Endodermal cell (in vitro differentiated cells): ENCODE data around the gene OSBPL9. TPM values are rescaled to one million over a fixed set of nuclear protein-coding genes. Genes with fewer than 3 reads are reported as not detected.

ENCODE experiments used
- DNase-seq: peaks from one replicate; pipeline ENCODE4 v3.0.0-alpha.2; 2017
- H3K27ac ChIP-seq: 2 replicates; pipeline ENCODE4 v1.5.1; 2013; ENCODE audit warnings: mild to moderate bottlenecking, low read depth, low read length, moderate library complexity
- H3K27me3 ChIP-seq: 2 replicates; pipeline ENCODE4 v1.6.1; 2013; ENCODE audit warnings: mild to moderate bottlenecking, low read length, moderate library complexity; ENCODE audit not compliant: insufficient read depth, control insufficient read depth, poor library complexity, severe bottlenecking
- H3K36me3 ChIP-seq: 2 replicates; pipeline ENCODE4 v1.7.0; 2013; ENCODE audit warnings: mild to moderate bottlenecking, low read length, moderate library complexity; ENCODE audit not compliant: control insufficient read depth, insufficient read depth
- H3K4me1 ChIP-seq: one replicate; pipeline ENCODE4 v1.7.0; 2013; ENCODE audit warnings: low read length; ENCODE audit not compliant: control insufficient read depth, insufficient read depth
- H3K4me3 ChIP-seq: 2 replicates; pipeline ENCODE4 v1.5.1; 2013; ENCODE audit warnings: mild to moderate bottlenecking, low read length, moderate library complexity
- H3K9ac ChIP-seq: 2 replicates; pipeline ENCODE4 v1.6.1; 2013; ENCODE audit warnings: mild to moderate bottlenecking, low read length, moderate library complexity; ENCODE audit not compliant: poor library complexity, severe bottlenecking; ENCODE audit errors: extremely low read depth
- H3K9me3 ChIP-seq: 2 replicates; pipeline ENCODE4 v1.6.1; 2013; ENCODE audit warnings: mild to moderate bottlenecking, low read length, moderate library complexity; ENCODE audit not compliant: control insufficient read depth
- H3K27ac Mint-ChIP-seq: 2 replicates; pipeline ENCODE4 v1.8.0; 2020; ENCODE audit warnings: mixed read lengths
- H3K27me3 Mint-ChIP-seq: 2 replicates; pipeline ENCODE4 v1.8.0; 2021; ENCODE audit warnings: mild to moderate bottlenecking, mixed read lengths; ENCODE audit not compliant: insufficient read depth
- H3K36me3 Mint-ChIP-seq: 2 replicates; pipeline ENCODE4 v1.8.0; 2020; ENCODE audit warnings: low read depth, mixed read lengths
- H3K4me1 Mint-ChIP-seq: 2 replicates; pipeline ENCODE4 v1.8.0; 2020; ENCODE audit warnings: mixed read lengths
- H3K4me3 Mint-ChIP-seq: 2 replicates; pipeline ENCODE4 v1.8.0; 2020; ENCODE audit warnings: mild to moderate bottlenecking, moderate library complexity, mixed read lengths
- H3K9me3 Mint-ChIP-seq: 2 replicates; pipeline ENCODE4 v1.8.0; 2020; ENCODE audit warnings: mild to moderate bottlenecking, mixed read lengths
- WGBS, 2 experiments: methylation state at CpG; one replicate each; pipeline versions ENCODE4 v1.1.5 to v1.1.7; 2013; ENCODE audit warnings: missing lambda C conversion rate in 2 of 2, mixed read lengths in 1 of 2; ENCODE audit not compliant: insufficient coverage in 1 of 2, insufficient read length in 1 of 2; 5-methylcytosine and 5-hydroxymethylcytosine counted together
- total RNA-seq, 2 donors: library from RNA; stranded (reverse); fragmentation: NEBNext Ultra II Directional in 1 of 2; extraction: Animal tissue kit (Norgen Biotek cat#: 25700) in 1 of 2; gene quantifications; 2 replicates in 1 of 2; 3 replicates in 1 of 2; pipeline ENCODE4 v1.2.1, GENCODE V29; 2021
- TF ChIP-seq, protein P1 (sequence below): fragments of 200-600 bp; sonication (generic); conservative IDR thresholded peaks from 2 replicates; pipeline ENCODE4 v1.5.0; 2021; ENCODE audit warnings: antibody characterized with exemption, mild to moderate bottlenecking

OSBPL9 gene
- total RNA-seq, 2 donors from 2014 or later = 76.9 to 93.3 TPM

DNA sequence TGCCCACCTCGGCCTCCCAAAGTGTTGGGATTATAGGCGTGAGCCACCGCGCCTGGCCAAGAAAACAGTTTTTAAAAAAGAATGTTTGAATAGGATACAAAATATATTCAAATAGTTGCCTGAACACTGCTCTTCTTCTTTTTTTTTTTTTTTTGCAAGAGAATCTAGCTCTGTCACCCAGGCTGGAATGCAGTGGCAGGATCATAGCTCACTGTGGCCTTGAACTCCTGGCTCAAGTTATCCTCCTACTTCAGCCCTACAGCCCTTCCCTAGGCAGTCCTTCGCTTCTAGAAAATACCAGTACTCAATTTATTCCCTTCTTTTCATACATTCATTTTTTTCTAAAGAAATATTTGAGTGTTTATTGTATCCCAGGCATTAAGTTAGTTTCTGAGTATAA lies 67.9 kb downstream of the OSBPL9 start:
- no peaks in the 10 kb centered on the region for H3K36me3 ChIP-seq
- H3K4me3 ChIP-seq = no peak overlapping the region
- H3K4me1 ChIP-seq = peaks cover 3% of the 10 kb centered on the region
- no peaks in the 10 kb centered on the region for H3K9me3 Mint-ChIP-seq
- H3K27ac Mint-ChIP-seq = no peak overlapping the region
- H3K9ac ChIP-seq = no peak overlapping the region
- H3K4me3 Mint-ChIP-seq = no peak overlapping the region
- DNase-seq = no peak
- H3K36me3 Mint-ChIP-seq = no peaks in the 10 kb centered on the region
- WGBS, 2 experiments = 96 to 100% methylated on average over 1 to 5 of the region's 5 CpGs
- peaks cover 9% of the 10 kb centered on the region for H3K4me1 Mint-ChIP-seq
- no peak overlapping the region for H3K27ac ChIP-seq
- H3K27me3 Mint-ChIP-seq = no peaks in the 10 kb centered on the region
- no peaks in the 10 kb centered on the region for H3K9me3 ChIP-seq
- H3K27me3 ChIP-seq = no peaks in the 10 kb centered on the region
- TF ChIP-seq, protein P1, sequence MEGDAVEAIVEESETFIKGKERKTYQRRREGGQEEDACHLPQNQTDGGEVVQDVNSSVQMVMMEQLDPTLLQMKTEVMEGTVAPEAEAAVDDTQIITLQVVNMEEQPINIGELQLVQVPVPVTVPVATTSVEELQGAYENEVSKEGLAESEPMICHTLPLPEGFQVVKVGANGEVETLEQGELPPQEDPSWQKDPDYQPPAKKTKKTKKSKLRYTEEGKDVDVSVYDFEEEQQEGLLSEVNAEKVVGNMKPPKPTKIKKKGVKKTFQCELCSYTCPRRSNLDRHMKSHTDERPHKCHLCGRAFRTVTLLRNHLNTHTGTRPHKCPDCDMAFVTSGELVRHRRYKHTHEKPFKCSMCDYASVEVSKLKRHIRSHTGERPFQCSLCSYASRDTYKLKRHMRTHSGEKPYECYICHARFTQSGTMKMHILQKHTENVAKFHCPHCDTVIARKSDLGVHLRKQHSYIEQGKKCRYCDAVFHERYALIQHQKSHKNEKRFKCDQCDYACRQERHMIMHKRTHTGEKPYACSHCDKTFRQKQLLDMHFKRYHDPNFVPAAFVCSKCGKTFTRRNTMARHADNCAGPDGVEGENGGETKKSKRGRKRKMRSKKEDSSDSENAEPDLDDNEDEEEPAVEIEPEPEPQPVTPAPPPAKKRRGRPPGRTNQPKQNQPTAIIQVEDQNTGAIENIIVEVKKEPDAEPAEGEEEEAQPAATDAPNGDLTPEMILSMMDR = no peak

DNA sequence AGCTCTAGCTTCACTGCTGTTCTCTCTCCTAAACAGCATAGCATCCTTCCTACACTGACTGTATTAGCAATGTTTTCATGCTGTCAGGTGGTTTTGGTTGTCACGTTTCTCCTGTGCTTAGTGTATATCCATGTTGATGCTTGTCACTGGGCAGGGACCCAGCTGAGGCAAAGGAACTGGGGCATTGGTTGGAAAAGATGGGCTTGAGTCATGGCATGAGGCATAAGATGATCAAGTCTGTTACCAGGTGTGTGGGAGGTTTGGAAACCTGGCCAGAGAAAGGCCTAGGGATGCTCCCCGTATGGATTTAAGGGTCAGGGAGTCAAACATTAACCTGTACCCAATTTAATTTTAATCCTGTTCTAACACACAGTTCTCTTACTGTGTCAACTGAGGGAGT lies 69.6 kb downstream of the OSBPL9 start:
- H3K27me3 Mint-ChIP-seq = no peaks in the 10 kb centered on the region
- WGBS, 2 experiments = 87% methylated on average over 2 of the region's 2 CpGs; no CpG with 5 or more reads in 1 of the 2 experiments
- H3K4me3 ChIP-seq = no peak overlapping the region
- no peak overlapping the region for H3K27ac ChIP-seq
- H3K9me3 Mint-ChIP-seq = no peaks in the 10 kb centered on the region
- peaks cover 10% of the 10 kb centered on the region for H3K4me1 ChIP-seq
- DNase-seq = no peak
- H3K9ac ChIP-seq = no peak overlapping the region
- no peaks in the 10 kb centered on the region for H3K9me3 ChIP-seq
- no peaks in the 10 kb centered on the region for H3K36me3 ChIP-seq
- H3K4me3 Mint-ChIP-seq = no peak overlapping the region
- TF ChIP-seq, protein P1 = no peak
- H3K27me3 ChIP-seq = no peaks in the 10 kb centered on the region
- no peaks in the 10 kb centered on the region for H3K36me3 Mint-ChIP-seq
- peaks cover 14% of the 10 kb centered on the region for H3K4me1 Mint-ChIP-seq
- no peak overlapping the region for H3K27ac Mint-ChIP-seq

DNA sequence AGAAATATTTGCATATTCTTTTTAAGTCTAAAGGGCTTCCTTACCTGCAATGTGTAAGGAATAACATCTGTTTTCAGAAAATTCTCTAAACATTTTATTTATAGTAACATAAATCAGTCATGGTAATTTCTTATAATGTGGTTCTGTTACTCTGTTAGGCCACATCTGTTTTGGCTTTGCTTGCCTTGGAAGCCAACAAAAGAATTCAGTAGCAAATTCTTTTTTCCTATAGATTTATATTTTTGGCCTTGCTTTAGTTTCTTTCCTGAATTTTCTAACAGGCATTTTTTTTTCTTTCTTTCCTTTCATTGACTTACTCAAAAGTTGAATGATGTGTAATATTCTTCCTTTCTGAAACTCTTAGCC lies 72.2 kb downstream of the OSBPL9 start:
- no peaks in the 10 kb centered on the region for H3K27me3 ChIP-seq
- H3K27me3 Mint-ChIP-seq = no peaks in the 10 kb centered on the region
- H3K27ac ChIP-seq = no peak overlapping the region
- TF ChIP-seq, protein P1 = no peak
- no peak overlapping the region for H3K4me3 ChIP-seq
- H3K4me1 Mint-ChIP-seq = peaks cover 18% of the 10 kb centered on the region
- no peak overlapping the region for H3K27ac Mint-ChIP-seq
- no peaks in the 10 kb centered on the region for H3K36me3 ChIP-seq
- no peak overlapping the region for H3K4me3 Mint-ChIP-seq
- no peak for DNase-seq
- no peaks in the 10 kb centered on the region for H3K9me3 Mint-ChIP-seq
- H3K36me3 Mint-ChIP-seq = no peaks in the 10 kb centered on the region
- no peaks in the 10 kb centered on the region for H3K9me3 ChIP-seq
- H3K9ac ChIP-seq = no peak overlapping the region
- H3K4me1 ChIP-seq = peaks cover 12% of the 10 kb centered on the region
